GM18867 (cell line): ENCODE results near the gene POU6F2.

Experiments used
- ATAC-seq: cut with Tn5 transposase; IDR thresholded peaks from one replicate; pipeline ENCODE4 v1.9.1; 2021; ENCODE audit warnings: mild to moderate bottlenecking, moderate library complexity; ENCODE audit not compliant: unreplicated experiment

POU6F2 gene

GRCh38 chr7:39069031-39069430, 91.3 kb downstream of the POU6F2 start:
- no peak for ATAC-seq

- no peak for ATAC-seq
These were observed 92.5 kb downstream of the POU6F2 start for GRCh38 chr7:39069896-39070881.

DNA sequence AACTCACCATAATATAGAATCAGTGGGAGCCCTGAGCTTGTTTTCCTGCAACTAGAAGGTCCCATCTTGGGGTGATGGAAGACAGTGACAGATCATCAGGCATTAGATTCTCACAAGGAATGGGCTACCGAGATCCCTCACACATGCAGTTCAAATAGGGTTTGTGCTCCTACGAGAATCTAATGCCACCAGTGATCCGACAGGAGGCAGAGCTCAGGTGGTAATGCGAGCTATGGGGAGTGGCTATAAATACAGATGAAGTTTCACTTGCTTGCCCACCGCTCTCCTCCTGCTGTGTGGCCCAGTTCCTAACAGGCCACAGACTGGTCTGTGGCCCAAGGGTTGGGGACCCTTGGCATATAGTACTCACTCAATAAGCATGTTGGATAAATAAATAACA, 93.4 kb downstream of the POU6F2 start:
- no peak for ATAC-seq

GRCh38 chr7:39073432-39073831, 95.7 kb downstream of the POU6F2 start:
- ATAC-seq: no peak

GRCh38 chr7:39075210-39075609, 97.5 kb downstream of the POU6F2 start:
- no peak for ATAC-seq

GRCh38 chr7:39083781-39084180, 106.1 kb downstream of the POU6F2 start:
- no peak for ATAC-seq

- no peak for ATAC-seq
These were observed 106.6 kb downstream of the POU6F2 start for GRCh38 chr7:39084349-39084748.

DNA sequence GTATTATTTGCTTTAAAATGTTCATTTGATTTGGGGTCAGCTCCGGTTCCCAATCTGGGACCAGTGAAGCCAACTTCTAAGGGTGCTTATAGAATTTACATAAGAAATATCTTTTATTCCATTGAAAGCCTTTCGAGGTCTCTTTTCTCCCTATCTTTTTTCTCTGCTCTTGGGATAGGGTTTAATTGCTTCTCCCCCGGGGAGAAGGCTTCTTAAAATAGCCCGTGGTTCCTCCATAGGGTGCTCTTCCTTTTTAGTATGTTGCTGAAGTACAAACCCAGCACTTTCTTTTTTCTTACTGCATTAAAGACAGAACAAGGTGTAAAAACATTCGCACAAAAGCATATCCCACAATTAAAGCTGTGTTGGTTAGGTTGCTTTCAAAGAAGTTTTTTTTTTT, 107.5 kb downstream of the POU6F2 start:
- ATAC-seq: no peak

GRCh38 chr7:39085590-39086049, 107.9 kb downstream of the POU6F2 start:
- ATAC-seq: no peak

DNA sequence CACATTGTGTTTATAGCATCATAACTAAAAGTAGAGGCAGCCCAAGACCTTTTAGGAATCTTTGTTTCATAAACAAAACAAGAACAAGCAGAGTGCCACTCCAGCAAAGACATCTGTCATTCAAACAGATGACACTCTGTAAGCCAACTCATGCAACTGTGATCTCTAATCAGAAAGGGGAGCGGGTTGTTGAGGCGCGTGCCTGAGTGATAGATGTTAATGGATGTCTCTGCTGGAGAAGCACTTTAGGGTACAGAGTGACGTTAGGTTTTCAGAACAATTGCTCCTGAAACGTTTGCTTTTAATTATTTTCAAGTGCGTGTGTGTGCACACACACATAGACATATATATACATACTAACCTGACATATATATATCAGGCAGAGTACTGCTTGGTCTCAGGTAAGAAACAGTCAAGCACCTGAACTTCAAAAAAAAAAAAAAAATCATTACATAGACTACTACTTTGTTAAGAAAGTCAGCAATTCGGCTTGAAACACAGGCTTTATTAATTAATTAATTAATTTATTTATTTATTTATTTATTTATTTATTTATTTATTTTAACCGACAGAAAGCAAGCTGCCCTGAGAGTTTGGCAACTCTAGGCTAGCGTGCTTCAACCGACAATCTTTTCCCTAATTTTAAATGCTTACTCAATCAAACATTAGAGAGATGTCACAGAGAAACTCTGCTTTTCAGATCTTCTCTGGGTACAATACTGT, 109.1 kb downstream of the POU6F2 start:
- no peak for ATAC-seq

DNA sequence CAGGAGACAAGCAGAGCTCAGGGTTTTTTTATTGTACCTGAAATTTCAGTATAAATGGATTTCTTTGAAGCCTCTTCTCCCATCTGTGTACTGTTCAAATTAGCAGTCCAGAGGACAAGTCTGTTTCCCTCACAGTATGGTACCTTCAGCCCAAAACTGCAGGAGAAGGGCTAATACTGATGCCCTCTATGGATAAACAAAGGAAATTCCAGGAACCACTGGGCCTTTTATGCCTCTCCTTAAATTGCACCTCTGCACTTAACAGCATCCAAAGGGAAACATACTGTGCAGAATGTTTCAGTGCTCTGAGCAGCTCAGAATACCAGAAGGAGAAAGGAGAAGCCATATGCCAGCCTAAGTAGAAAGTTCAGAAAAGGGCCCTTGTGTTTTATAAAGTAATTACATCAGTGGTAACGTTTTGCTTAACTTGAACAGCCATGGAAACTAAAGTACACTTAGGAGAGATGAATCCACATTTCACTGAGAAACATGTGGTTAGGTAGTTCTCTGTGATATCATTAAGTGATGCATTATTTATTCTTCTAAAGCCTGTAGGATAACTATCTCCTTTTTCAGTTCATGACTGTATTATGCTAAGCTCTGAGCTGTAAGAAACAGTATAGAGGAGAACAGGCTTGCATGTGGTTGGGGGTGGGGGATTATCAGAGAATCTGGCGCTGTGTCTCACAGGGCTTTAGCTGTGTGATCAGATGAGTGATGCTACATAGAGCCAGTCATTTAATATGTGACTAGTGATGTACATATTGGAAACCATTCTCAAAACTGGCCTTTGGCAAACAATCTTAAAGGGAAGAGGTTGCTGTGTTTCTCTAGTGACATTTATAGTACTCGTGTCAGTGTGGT, 111.3 kb downstream of the POU6F2 start:
- no peak for ATAC-seq

GRCh38 chr7:39091145-39091544, 113.4 kb downstream of the POU6F2 start:
- no peak for ATAC-seq

DNA sequence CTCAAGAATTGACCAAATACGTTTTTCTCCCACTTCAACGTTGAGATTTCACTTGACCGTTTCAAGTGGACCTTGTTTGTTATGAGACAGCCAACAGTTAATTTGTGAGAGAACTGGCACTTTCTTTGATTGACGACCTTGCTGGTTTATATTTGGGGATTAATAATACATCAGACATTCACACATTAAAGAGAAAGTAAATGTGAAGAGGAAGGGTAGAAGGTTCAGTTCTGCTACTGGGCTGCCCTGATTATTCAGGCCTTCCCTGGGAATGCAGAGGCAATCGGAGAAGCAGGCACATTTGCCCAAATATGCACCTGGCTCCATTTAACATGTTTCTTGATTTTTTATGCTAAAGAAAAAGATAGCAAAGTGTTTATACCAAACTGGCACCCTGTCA, 114.1 kb downstream of the POU6F2 start:
- no peak for ATAC-seq

- ATAC-seq: no peak
These were observed 117.0 kb downstream of the POU6F2 start for GRCh38 chr7:39094731-39095130.

DNA sequence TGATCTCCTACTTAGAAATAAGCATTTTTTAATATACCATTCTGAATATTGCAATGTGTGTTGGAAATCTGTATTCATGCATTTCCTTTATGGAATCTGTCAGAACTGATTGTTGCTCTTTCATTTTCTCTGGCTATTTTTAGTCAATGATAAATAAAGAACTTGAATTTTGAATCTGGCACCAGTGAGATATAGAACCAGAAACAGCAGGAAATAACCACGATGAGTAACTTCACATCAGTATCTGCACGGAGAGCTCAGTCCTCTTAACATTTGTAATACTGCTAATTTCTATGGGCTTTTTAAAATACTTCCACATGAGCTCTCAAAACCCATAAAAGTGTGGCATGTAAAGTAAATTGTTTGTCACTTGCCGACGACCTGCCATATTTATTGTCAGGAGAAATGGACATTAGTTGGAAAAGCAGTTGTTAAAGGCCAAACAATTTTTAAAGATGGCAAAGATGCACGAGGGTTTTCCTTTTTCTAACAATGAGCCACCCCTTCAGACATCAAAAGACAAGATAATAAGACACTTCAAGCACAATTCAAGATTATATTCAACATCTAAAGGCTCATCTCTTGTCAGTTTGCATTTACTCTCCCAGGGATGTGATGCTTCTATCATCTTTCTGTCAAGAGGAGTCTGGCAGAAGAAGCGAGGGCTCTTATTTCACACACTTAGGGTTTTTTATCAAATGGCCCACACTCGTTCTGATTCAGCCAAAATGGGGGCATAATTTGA, 118.3 kb downstream of the POU6F2 start:
- ATAC-seq: no peak

GRCh38 chr7:39098506-39098905, 120.8 kb downstream of the POU6F2 start:
- ATAC-seq: no peak

DNA sequence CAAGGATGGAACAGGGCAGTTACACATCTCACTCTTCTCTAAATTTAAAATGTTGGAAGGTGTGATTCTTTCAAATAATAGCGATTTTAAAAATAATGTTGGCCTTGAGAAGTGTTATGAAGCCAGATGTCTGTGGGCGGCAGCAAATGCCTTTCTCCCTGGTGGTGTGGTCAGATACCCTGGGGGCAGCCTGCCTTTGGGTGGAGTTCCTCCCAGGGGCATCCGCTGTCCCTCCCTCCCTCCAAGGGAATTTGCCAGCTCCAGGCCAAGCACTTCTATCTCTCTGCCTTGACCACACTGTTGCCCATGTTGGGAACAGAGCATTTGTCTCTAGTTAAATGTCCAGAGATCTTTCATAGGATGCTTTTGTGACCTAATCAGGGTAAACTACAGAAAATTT, 121.4 kb downstream of the POU6F2 start:
- ATAC-seq: no peak

GRCh38 chr7:39100270-39100669, 122.6 kb downstream of the POU6F2 start:
- no peak for ATAC-seq

DNA sequence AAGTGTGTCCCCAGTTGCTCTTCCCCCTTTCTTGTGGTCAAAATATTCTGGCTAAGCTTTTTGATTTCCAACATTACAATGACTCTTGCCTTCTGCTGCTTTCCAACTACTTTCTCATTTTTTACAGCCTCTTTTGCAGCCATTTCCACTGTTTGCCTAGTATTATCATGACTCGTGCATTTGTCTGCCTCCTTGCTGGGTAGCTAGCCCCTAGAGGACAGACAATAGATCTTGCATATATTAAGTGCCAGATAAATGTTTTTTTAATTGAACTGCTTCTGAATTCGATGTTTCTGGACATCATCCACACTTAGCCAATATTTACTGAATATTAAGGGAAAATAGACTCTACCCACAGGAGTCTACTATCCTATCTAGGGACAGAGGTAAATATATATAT, 124.5 kb downstream of the POU6F2 start:
- no peak for ATAC-seq

DNA sequence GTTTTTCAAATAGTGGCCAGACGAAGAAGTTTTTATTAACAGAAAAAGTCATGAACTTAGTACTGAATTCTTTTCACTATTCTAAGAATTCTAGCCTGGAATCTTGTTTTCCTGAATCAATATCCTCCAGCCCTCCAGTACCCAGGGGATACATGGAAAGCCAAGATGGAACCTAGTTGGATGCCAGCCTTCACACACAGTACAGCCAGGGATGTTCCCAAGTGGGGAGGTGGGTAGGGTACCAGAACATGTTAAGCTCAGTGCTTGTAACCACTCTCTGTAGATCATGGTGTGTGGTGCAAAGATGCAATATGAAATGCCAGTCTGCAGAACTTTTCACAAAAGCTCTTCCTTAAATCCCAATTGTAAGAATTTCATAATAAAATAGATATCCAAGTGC, 128.0 kb downstream of the POU6F2 start:
- no peak for ATAC-seq
